ENCODE measurements around the gene PIP5K1C. TPM values are rescaled to one million over a fixed set of nuclear protein-coding genes. Genes with fewer than 3 reads are reported as not detected.

The PIP5K1C gene
- total RNA-seq, 1 experiment from 2014 or later, result 13.3 TPM

GRCh38 chr19:3721131-3721886, 21.0 kb upstream of the PIP5K1C start:
- Mint-ChIP-seq H3K9me3 (ENCODE audit: unreplicated experiment) (no peaks in the 10 kb centered on the region), H3K4me1 (ENCODE audit: insufficient read depth, unreplicated experiment) (peaks cover 6% of the 10 kb centered on the region), H3K27me3 (ENCODE audit: insufficient read depth, unreplicated experiment) (peaks cover 11% of the 10 kb centered on the region), H3K27ac (ENCODE audit: low read depth, unreplicated experiment) (no peak overlapping the region), H3K4me3 (ENCODE audit: unreplicated experiment) (peak overlapping the region; percentile 39), H3K36me3 (ENCODE audit: insufficient read depth, unreplicated experiment) (no peaks in the 10 kb centered on the region)
- POLR2A ChIA-PET, result no interaction called here
- intact Hi-C loops (cut with micrococcal nuclease), result no loop called here
- TF ChIP-seq, protein P1, sequence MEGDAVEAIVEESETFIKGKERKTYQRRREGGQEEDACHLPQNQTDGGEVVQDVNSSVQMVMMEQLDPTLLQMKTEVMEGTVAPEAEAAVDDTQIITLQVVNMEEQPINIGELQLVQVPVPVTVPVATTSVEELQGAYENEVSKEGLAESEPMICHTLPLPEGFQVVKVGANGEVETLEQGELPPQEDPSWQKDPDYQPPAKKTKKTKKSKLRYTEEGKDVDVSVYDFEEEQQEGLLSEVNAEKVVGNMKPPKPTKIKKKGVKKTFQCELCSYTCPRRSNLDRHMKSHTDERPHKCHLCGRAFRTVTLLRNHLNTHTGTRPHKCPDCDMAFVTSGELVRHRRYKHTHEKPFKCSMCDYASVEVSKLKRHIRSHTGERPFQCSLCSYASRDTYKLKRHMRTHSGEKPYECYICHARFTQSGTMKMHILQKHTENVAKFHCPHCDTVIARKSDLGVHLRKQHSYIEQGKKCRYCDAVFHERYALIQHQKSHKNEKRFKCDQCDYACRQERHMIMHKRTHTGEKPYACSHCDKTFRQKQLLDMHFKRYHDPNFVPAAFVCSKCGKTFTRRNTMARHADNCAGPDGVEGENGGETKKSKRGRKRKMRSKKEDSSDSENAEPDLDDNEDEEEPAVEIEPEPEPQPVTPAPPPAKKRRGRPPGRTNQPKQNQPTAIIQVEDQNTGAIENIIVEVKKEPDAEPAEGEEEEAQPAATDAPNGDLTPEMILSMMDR (IDR thresholded peaks at IDR 0.05; ENCODE audit: unreplicated experiment), result no peak
- CTCF ChIA-PET, result no interaction called here
- DNase-seq (ENCODE audit: unreplicated experiment), result peak; percentile 84
- no TSS peak for BruUV-seq (replicated peaks)

GRCh38 chr19:3720349-3720917, 20.2 kb upstream of the PIP5K1C start:
- no peaks in the 10 kb centered on the region for H3K36me3 Mint-ChIP-seq (ENCODE audit: insufficient read depth, unreplicated experiment)
- ChIA-PET POLR2A (interaction anchor here (1.2 kb wide), 1 partner anchor 34 kb away, joined by 4 read pairs; no protein-coding TSS in a partner anchor), CTCF (no interaction called here)
- no TSS peak for BruUV-seq (replicated peaks)
- peaks cover 6% of the 10 kb centered on the region for H3K4me1 Mint-ChIP-seq (ENCODE audit: insufficient read depth, unreplicated experiment)
- no peak for DNase-seq (ENCODE audit: unreplicated experiment)
- TF ChIP-seq, protein P1 (IDR thresholded peaks at IDR 0.05; ENCODE audit: unreplicated experiment), result no peak
- H3K9me3 Mint-ChIP-seq (ENCODE audit: unreplicated experiment), result no peaks in the 10 kb centered on the region
- no peak overlapping the region for H3K4me3 Mint-ChIP-seq (ENCODE audit: unreplicated experiment)
- H3K27me3 Mint-ChIP-seq (ENCODE audit: insufficient read depth, unreplicated experiment), result peaks cover 11% of the 10 kb centered on the region
- no peak overlapping the region for H3K27ac Mint-ChIP-seq (ENCODE audit: low read depth, unreplicated experiment)
- intact Hi-C loops (cut with micrococcal nuclease), result no loop called here

DNA sequence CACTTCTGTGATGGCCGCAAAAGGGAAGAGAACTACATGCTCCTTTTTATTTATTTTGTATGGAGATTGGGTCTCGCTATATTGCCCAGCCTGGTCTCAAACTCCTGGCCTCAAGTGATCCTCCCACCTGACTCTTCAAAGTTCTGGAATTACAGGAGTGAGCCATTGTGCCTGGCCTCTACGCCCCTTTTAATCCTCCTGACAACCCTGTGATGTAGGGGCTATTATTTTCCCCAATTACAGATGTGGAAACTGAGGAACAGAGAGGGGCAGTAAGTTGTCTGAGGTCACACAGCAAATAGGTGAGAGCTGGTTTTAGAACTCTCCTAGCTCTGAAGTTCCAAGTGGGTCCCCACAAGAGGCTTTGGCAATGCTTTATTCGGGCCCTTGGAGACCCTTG, 19.6 kb upstream of the PIP5K1C start:
- no peaks in the 10 kb centered on the region for H3K9me3 Mint-ChIP-seq (ENCODE audit: unreplicated experiment)
- H3K27ac Mint-ChIP-seq (ENCODE audit: low read depth, unreplicated experiment), result no peak overlapping the region
- no peaks in the 10 kb centered on the region for H3K36me3 Mint-ChIP-seq (ENCODE audit: insufficient read depth, unreplicated experiment)
- no peak overlapping the region for H3K4me3 Mint-ChIP-seq (ENCODE audit: unreplicated experiment)
- no peak for DNase-seq (ENCODE audit: unreplicated experiment)
- no TSS peak for BruUV-seq (replicated peaks)
- CTCF ChIA-PET, result no interaction called here
- peaks cover 11% of the 10 kb centered on the region for H3K27me3 Mint-ChIP-seq (ENCODE audit: insufficient read depth, unreplicated experiment)
- intact Hi-C loops (cut with micrococcal nuclease), result no loop called here
- H3K4me1 Mint-ChIP-seq (ENCODE audit: insufficient read depth, unreplicated experiment), result peaks cover 2% of the 10 kb centered on the region
- POLR2A ChIA-PET, result interaction anchor here (1.2 kb wide), 1 partner anchor 35 kb away, joined by 4 read pairs; no protein-coding TSS in a partner anchor
- TF ChIP-seq, protein P1 (IDR thresholded peaks at IDR 0.05; ENCODE audit: unreplicated experiment), result no peak

GRCh38 chr19:3716147-3716668, 15.9 kb upstream of the PIP5K1C start:
- DNase-seq (ENCODE audit: unreplicated experiment), result no peak
- intact Hi-C loops (cut with micrococcal nuclease), result no loop called here
- Mint-ChIP-seq H3K4me1 (ENCODE audit: insufficient read depth, unreplicated experiment) (peaks cover 7% of the 10 kb centered on the region), H3K27me3 (ENCODE audit: insufficient read depth, unreplicated experiment) (peaks cover 3% of the 10 kb centered on the region), H3K36me3 (ENCODE audit: insufficient read depth, unreplicated experiment) (no peaks in the 10 kb centered on the region), H3K27ac (ENCODE audit: low read depth, unreplicated experiment) (no peak overlapping the region), H3K4me3 (ENCODE audit: unreplicated experiment) (no peak overlapping the region), H3K9me3 (ENCODE audit: unreplicated experiment) (no peaks in the 10 kb centered on the region)
- no TSS peak for BruUV-seq (replicated peaks)
- ChIA-PET POLR2A (no interaction called here), CTCF (interaction anchor here (0.9 to 1.3 kb wide), 2 partner anchors 16 to 132 kb away, joined by 3 to 4 read pairs; partner anchors contain the start of gene PIP5K1C)
- TF ChIP-seq, protein P1 (IDR thresholded peaks at IDR 0.05; ENCODE audit: unreplicated experiment), result no peak

Data from MCF 10A (cell line).